SK-N-SH treated with all-trans-retinoic acid at 6 μM for 48 hours (cell line): Measurements from ENCODE around the gene COX7B.

Experiments used
- ATAC-seq: fragments of 200-7000 bp; cut with Tn5 transposase; 3 replicates; pipeline ENCODE4 v1.9.1; 2020; ENCODE audit warnings: mild to moderate bottlenecking, moderate library complexity
- ARNTL ChIP-seq: fragments of 450-650 bp; formaldehyde crosslinking; IDR thresholded peaks from 2 replicates; pipeline ENCODE4 v1.5.0; 2020; ENCODE audit warnings: low read depth, mild to moderate bottlenecking, moderate library complexity, borderline replicate concordance
- BACH2 ChIP-seq: fragments of 250-450 bp; sonication (Bioruptor Pico); IDR thresholded peaks from 2 replicates; pipeline ENCODE4 v1.9.0; 2021; ENCODE audit warnings: mild to moderate bottlenecking, borderline replicate concordance
- CREB5 ChIP-seq: fragments of 250-450 bp; sonication (Bioruptor Pico); IDR thresholded peaks from 2 replicates; pipeline ENCODE4 v1.5.1; 2020; ENCODE audit warnings: low read depth, mild to moderate bottlenecking, moderate library complexity
- CSDC2 ChIP-seq: fragments of 250-450 bp; sonication (Bioruptor Pico); IDR thresholded peaks from 2 replicates; pipeline ENCODE4 v1.5.0; 2020; ENCODE audit warnings: mild to moderate bottlenecking, moderate library complexity
- CSRNP3 ChIP-seq: fragments of 250-450 bp; sonication (Bioruptor Pico); IDR thresholded peaks from 2 replicates; pipeline ENCODE4 v1.5.1; 2021; ENCODE audit warnings: mild to moderate bottlenecking, moderate library complexity
- ESRRG ChIP-seq: fragments of 250-450 bp; sonication (Bioruptor Pico); IDR thresholded peaks from 2 replicates; pipeline ENCODE4 v1.6.1; 2021; ENCODE audit warnings: mild to moderate bottlenecking
- GLIS3 ChIP-seq: fragments of 250-450 bp; sonication (Bioruptor Pico); IDR thresholded peaks from 2 replicates; pipeline ENCODE4 v1.5.0; 2020; ENCODE audit warnings: mild to moderate bottlenecking, moderate library complexity
- ISL1 ChIP-seq: fragments of 250-450 bp; sonication (Bioruptor Pico); IDR thresholded peaks from 2 replicates; pipeline ENCODE4 v2.1.2; 2022; ENCODE audit warnings: mild to moderate bottlenecking, moderate library complexity
- OSR1 ChIP-seq: fragments of 250-450 bp; sonication (Bioruptor Pico); IDR thresholded peaks from 2 replicates; pipeline ENCODE4 v1.8.0; 2022; ENCODE audit warnings: moderate library complexity, mild to moderate bottlenecking, inconsistent platforms
- POU6F1 ChIP-seq: fragments of 250-450 bp; sonication (Bioruptor Pico); IDR thresholded peaks from 2 replicates; pipeline ENCODE4 v1.8.0; 2021; ENCODE audit warnings: low read depth, mild to moderate bottlenecking, moderate library complexity, borderline replicate concordance
- PPARA ChIP-seq: fragments of 250-450 bp; sonication (Bioruptor Pico); IDR thresholded peaks from 2 replicates; pipeline ENCODE4 v1.5.0; 2020; ENCODE audit warnings: mild to moderate bottlenecking, borderline replicate concordance
- SNAI2 ChIP-seq: fragments of 250-450 bp; sonication (Bioruptor Pico); IDR thresholded peaks from 2 replicates; pipeline ENCODE4 v1.5.0; 2020; ENCODE audit warnings: mild to moderate bottlenecking, moderate library complexity
- TCF4 ChIP-seq: fragments of 250-450 bp; sonication (Bioruptor Pico); IDR thresholded peaks from 2 replicates; pipeline ENCODE4 v1.8.0; 2021; ENCODE audit warnings: mild to moderate bottlenecking, moderate library complexity, borderline replicate concordance
- TOX ChIP-seq: fragments of 250-450 bp; sonication (Bioruptor Pico); IDR thresholded peaks from 2 replicates; pipeline ENCODE4 v1.8.0; 2021; ENCODE audit warnings: mild to moderate bottlenecking, moderate library complexity, borderline replicate concordance
- TSHZ2 ChIP-seq: fragments of 250-450 bp; sonication (Bioruptor Pico); IDR thresholded peaks from 2 replicates; pipeline ENCODE4 v1.5.0; 2020; ENCODE audit warnings: mild to moderate bottlenecking, moderate library complexity
- ZC3H10 ChIP-seq: fragments of 250-450 bp; sonication (Bioruptor Pico); IDR thresholded peaks from 2 replicates; pipeline ENCODE4 v1.5.1; 2021; ENCODE audit warnings: mild to moderate bottlenecking, moderate library complexity
- ZFP3 ChIP-seq: fragments of 250-450 bp; sonication (Bioruptor Pico); IDR thresholded peaks from 2 replicates; pipeline ENCODE4 v1.5.0; 2020; ENCODE audit warnings: mild to moderate bottlenecking, moderate library complexity
- ZFP30 ChIP-seq: fragments of 450-650 bp; formaldehyde crosslinking; IDR thresholded peaks from 2 replicates; pipeline ENCODE4 v1.5.0; 2022; ENCODE audit warnings: mild to moderate bottlenecking, moderate library complexity
- ZNF565 ChIP-seq: fragments of 450-650 bp; formaldehyde crosslinking; conservative IDR thresholded peaks from 2 replicates; pipeline ENCODE4 v1.5.0; 2020; ENCODE audit warnings: low read depth, mild to moderate bottlenecking, moderate library complexity
- ZNF70 ChIP-seq: fragments of 450-650 bp; formaldehyde crosslinking; IDR thresholded peaks from 2 replicates; pipeline ENCODE4 v1.5.0; 2020; ENCODE audit warnings: mild to moderate bottlenecking, moderate library complexity
- ZNF8 ChIP-seq: fragments of 450-650 bp; formaldehyde crosslinking; IDR thresholded peaks from 2 replicates; pipeline ENCODE4 v1.5.0; 2020; ENCODE audit warnings: mild to moderate bottlenecking, moderate library complexity

COX7B gene

GRCh38 chrX:77893713-77894112 lies 5.6 kb upstream of the COX7B start:
- no peak for ATAC-seq
- TF ChIP-seq ZFP30 = no peak
- TF ChIP-seq CSDC2 = no peak
- TF ChIP-seq SNAI2 (CRISPR knock-in tag) = no peak
- TF ChIP-seq CREB5 (CRISPR knock-in tag) = no peak
- TF ChIP-seq ARNTL (CRISPR knock-in tag) = no peak
- TF ChIP-seq ESRRG (CRISPR knock-in tag) = no peak
- TF ChIP-seq BACH2 (CRISPR knock-in tag) = no peak
- TF ChIP-seq OSR1 (CRISPR knock-in tag) = no peak
- TF ChIP-seq PPARA (CRISPR knock-in tag) = no peak
- no peak for TF ChIP-seq ZFP3 (CRISPR knock-in tag)
- TF ChIP-seq ZC3H10 (CRISPR knock-in tag) = no peak

- TF ChIP-seq CSRNP3 = no peak
- TF ChIP-seq ARNTL (CRISPR knock-in tag) = no peak
- no peak for TF ChIP-seq ISL1 (CRISPR knock-in tag)
- TF ChIP-seq PPARA (CRISPR knock-in tag) = no peak
- no peak for TF ChIP-seq ZFP30
- no peak for TF ChIP-seq CREB5 (CRISPR knock-in tag)
- TF ChIP-seq ESRRG (CRISPR knock-in tag) = no peak
- TF ChIP-seq POU6F1 (CRISPR knock-in tag) = no peak
- TF ChIP-seq GLIS3 (CRISPR knock-in tag) = no peak
- TF ChIP-seq ZNF565 (CRISPR knock-in tag) = no peak
- TF ChIP-seq TOX (CRISPR knock-in tag) = no peak
- TF ChIP-seq OSR1 (CRISPR knock-in tag) = no peak
- no peak for TF ChIP-seq ZC3H10 (CRISPR knock-in tag)
- no peak for TF ChIP-seq ZNF70
- TF ChIP-seq BACH2 (CRISPR knock-in tag) = no peak
- ATAC-seq = peak; percentile 95
These were observed 4.1 kb upstream of the COX7B start, which contains the start of gene MAGT1 for GRCh38 chrX:77894921-77895886. Gene MAGT1, minus strand, starts transcription at chrX:77895435. Its CDS starts 25 bp downstream, at chrX:77895410.

- TF ChIP-seq ZNF8 (CRISPR knock-in tag) (no peak), CREB5 (CRISPR knock-in tag) (no peak), GLIS3 (CRISPR knock-in tag) (no peak)
These were observed 1.4 kb downstream of the COX7B start for GRCh38 chrX:77900688-77901087.

GRCh38 chrX:77901506-77901905 lies 2.2 kb downstream of the COX7B start:
- ATAC-seq = no peak
- TF ChIP-seq ZNF565 (CRISPR knock-in tag) = no peak
- TF ChIP-seq OSR1 (CRISPR knock-in tag) = no peak
- TF ChIP-seq ISL1 (CRISPR knock-in tag) = no peak
- no peak for TF ChIP-seq ZNF70
- TF ChIP-seq TCF4 (CRISPR knock-in tag) = no peak
- no peak for TF ChIP-seq TSHZ2
- no peak for TF ChIP-seq CSRNP3

More at GRCh38 chrX:77900688-77901087, 1.4 kb downstream of the COX7B start:
- no peak for ATAC-seq
